ENCODE results near the gene VANGL1.

Gene VANGL1

GRCh38 chr1:115654125-115654524 is 12.4 kb downstream of the VANGL1 start:
- no peak overlapping the region for H3K27ac ChIP-seq (replicated peaks)
- H3K4me3 ChIP-seq (replicated peaks; ENCODE audit: insufficient read depth, low read length) = no peak overlapping the region
- no peak for DNase-seq (ENCODE audit: low read depth in 1 of 2, low spot score in 1 of 2)
- H3K27me3 ChIP-seq (ENCODE audit: insufficient read depth, poor library complexity, severe bottlenecking) = no peaks in the 10 kb centered on the region
- TF ChIP-seq POLR2AphosphoS5 (IDR thresholded peaks at IDR 0.05; ENCODE audit: low read depth) = no peak
- no peak for TF ChIP-seq REST (IDR thresholded peaks at IDR 0.05; ENCODE audit: insufficient replicate concordance, low read depth)
- no peak for TF ChIP-seq SPI1 (IDR thresholded peaks at IDR 0.05; ENCODE audit: borderline replicate concordance, low read depth)
- no peak for TF ChIP-seq CTCF (IDR thresholded peaks at IDR 0.05; ENCODE audit: insufficient read depth, low read length)
- TF ChIP-seq GABPA (IDR thresholded peaks at IDR 0.05; ENCODE audit: low read depth) = no peak

GRCh38 chr1:115654663-115655305 is 13.0 kb downstream of the VANGL1 start:
- H3K27me3 ChIP-seq (ENCODE audit: insufficient read depth, poor library complexity, severe bottlenecking) = no peaks in the 10 kb centered on the region
- H3K27ac ChIP-seq (replicated peaks) = no peak overlapping the region
- no peak overlapping the region for H3K4me3 ChIP-seq (replicated peaks; ENCODE audit: insufficient read depth, low read length)
- DNase-seq (ENCODE audit: low read depth in 1 of 2, low spot score in 1 of 2) = no peak
- no peak for TF ChIP-seq POLR2AphosphoS5 (IDR thresholded peaks at IDR 0.05; ENCODE audit: low read depth)
- no peak for TF ChIP-seq SPI1 (IDR thresholded peaks at IDR 0.05; ENCODE audit: borderline replicate concordance, low read depth)
- TF ChIP-seq CTCF (IDR thresholded peaks at IDR 0.05; ENCODE audit: insufficient read depth, low read length) = no peak
- no peak for TF ChIP-seq REST (IDR thresholded peaks at IDR 0.05; ENCODE audit: insufficient replicate concordance, low read depth)
- no peak for TF ChIP-seq GABPA (IDR thresholded peaks at IDR 0.05; ENCODE audit: low read depth)

GRCh38 chr1:115655306-115655663 is 13.5 kb downstream of the VANGL1 start:
- H3K27me3 ChIP-seq (ENCODE audit: insufficient read depth, poor library complexity, severe bottlenecking) = no peaks in the 10 kb centered on the region
- no peak for TF ChIP-seq SPI1 (IDR thresholded peaks at IDR 0.05; ENCODE audit: borderline replicate concordance, low read depth)
- TF ChIP-seq CTCF (IDR thresholded peaks at IDR 0.05; ENCODE audit: insufficient read depth, low read length) = no peak
- TF ChIP-seq REST (IDR thresholded peaks at IDR 0.05; ENCODE audit: insufficient replicate concordance, low read depth) = no peak
- TF ChIP-seq POLR2AphosphoS5 (IDR thresholded peaks at IDR 0.05; ENCODE audit: low read depth) = no peak
- TF ChIP-seq GABPA (IDR thresholded peaks at IDR 0.05; ENCODE audit: low read depth) = no peak
- no peak overlapping the region for H3K27ac ChIP-seq (replicated peaks)
- no peak for DNase-seq (ENCODE audit: low read depth in 1 of 2, low spot score in 1 of 2)
- H3K4me3 ChIP-seq (replicated peaks; ENCODE audit: insufficient read depth, low read length) = no peak overlapping the region
